ACHN (cell line): Measurements from ENCODE around the gene MVB12B.

Experiments used
- DNase-seq: peaks from one replicate; pipeline ENCODE4 v3.0.0-alpha.2; 2015
- in situ Hi-C: cut with HindIII; loops from 2 replicates; pipeline ENCODE4 v1.10.0; 2017; ENCODE audit warnings: low sequenced_read_pairs, low pct_ligation_motif_present, low pct_unique_long_range_greater_than_20kb

MVB12B gene

GRCh38 chr9:126327006-126327713 lies 531 bp downstream of the MVB12B start:
- no peak for DNase-seq
- in situ Hi-C loops = no loop called here

- no peak for DNase-seq
- in situ Hi-C loops = no loop called here
Measured at GRCh38 chr9:126327714-126328185, 1.1 kb downstream of the MVB12B start.

DNA sequence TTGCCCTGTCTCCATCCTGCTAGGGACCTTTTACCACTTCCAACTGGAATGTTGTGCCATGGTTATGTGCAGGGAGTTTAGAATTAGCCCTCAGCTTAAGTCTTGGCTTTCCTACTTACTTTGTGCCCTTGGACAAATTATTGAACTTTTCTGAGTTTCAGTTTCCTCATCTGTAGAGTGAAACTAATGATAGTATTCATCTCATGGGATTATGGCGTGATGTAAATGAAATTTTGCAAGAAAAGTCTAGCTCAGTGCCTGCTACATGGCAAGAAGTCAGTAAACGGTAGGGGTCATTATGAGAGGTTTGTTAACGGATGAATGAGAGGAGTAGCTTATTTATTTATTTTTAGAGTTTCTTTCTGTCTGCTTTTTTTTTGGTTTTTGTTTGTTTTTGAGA lies 1.8 kb downstream of the MVB12B start:
- no peak for DNase-seq
- in situ Hi-C loops = no loop called here

DNA sequence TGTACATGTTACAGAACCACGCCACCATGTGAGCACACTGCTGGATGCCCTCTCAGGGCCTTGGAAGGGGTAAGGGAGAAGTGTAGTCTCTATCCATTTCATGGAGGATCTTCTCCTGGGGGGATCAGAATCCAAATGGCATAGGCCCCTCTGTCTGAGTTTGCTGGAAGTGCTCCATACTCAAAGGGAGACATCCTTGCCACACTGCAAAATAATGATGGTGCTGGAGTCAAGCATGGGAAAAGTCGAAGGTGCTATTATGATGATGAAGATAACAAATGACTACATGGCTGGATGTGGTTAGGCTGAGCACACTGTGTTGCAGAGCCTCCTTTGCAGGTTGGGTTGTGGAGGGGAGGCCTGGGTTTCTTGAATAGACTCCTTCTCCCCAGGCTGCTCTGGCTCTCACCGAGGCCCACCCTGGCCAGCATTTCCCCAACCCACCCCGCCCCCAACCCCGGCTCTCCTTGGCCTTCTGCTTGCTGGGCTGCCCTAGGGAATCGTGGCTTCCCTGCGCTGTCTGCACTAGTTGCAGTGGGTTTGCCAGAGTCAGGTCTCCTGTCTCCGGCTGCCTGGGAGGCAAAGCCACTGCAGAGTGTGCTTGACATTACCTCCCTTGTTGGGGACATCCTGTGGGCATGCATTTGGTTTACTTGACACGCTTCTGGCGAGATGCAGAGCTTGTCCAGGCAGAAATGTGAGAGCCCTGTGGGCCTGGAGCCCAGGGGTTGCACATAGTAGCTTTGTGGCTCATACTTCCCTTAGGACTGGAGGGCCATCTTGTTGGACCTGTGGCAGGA lies 3.0 kb downstream of the MVB12B start:
- in situ Hi-C loops = no loop called here
- no peak for DNase-seq

DNA sequence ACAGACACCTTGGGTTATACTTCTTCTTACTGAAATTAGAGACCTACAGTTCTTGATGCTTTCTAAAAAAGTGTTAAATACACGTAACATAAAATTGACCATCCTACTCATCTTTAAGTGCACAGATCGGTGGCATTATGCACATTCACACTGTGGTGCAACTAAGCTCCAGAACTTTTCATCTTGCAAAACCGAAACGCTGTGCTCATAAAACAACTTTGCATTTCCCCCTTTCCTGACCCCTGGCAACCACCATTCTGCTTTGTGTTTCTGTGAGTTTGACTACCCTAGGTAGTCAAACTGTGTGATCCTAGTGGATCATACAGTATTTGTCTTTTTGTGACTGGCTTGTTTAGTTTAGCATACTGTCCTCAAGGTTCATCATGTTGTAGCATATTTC lies 3.9 kb downstream of the MVB12B start:
- in situ Hi-C loops = no loop called here
- DNase-seq = no peak

GRCh38 chr9:126331964-126332748 lies 5.5 kb downstream of the MVB12B start:
- DNase-seq = no peak
- in situ Hi-C loops = no loop called here

- in situ Hi-C loops = no loop called here
- DNase-seq = no peak
Measured at GRCh38 chr9:126334721-126335621, 8.3 kb downstream of the MVB12B start.

GRCh38 chr9:126335837-126336735 lies 9.5 kb downstream of the MVB12B start:
- in situ Hi-C loops = no loop called here
- no peak for DNase-seq

DNA sequence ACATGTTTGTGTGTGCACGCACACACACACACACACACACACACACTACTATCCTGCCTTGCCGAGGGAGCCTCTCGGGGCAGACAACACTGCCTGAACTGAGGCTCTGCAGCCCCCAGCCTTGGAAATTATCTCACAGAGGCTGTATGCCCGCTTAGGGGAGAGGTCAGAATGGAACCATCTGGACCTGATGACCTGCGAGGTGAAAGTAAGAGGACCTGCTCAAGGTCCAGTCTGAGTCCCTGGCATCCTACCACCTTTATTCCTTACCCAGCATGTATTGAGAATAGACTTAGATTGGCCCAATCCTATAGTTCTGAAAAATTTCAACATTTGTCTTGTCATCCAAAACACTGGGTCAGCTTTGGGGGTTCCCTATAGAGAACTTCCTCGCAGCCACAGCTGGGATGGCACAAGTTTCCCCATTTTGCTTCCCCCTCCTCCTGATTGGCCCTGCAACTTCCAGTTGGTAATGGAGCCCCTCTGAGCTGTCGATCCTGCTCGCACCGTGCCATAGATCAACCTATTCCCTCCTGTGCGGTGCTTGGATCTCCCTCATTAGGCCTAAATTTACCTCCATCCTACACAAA lies 10.2 kb downstream of the MVB12B start:
- no peak for DNase-seq
- in situ Hi-C loops = no loop called here

DNA sequence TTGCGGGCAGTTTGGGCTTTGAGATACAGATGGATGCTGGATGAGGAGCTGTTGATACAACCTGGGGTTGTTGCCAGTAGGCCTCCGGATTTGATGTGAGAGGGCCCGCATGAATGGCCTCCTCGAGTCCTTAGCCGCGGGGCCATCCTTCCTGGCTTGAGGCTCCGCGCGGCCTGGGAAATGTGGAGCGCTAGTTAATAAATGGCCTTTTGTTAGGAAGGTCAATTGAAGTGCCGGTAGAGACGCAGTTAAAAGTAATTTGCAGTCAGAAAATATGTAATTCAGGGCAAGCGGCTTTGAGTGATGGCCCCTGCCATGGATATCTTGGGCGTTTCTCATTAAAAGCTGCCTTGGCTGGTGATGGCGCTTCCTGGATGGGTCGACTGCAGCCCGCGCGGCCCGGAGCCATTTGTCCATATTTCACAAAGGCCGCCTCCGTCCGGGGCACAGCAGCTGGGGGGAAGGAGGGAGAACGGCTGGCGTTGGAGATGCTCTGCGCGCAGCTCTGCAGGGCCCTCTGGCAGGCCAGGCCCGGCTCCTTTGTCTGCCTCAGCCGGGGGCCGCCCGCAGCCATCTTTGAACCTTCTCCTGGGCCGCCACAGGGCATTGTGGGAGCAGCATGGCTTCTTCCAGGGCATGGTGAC lies 11.2 kb downstream of the MVB12B start:
- in situ Hi-C loops = no loop called here
- no peak for DNase-seq

GRCh38 chr9:126338945-126339344 lies 12.3 kb downstream of the MVB12B start:
- DNase-seq = no peak
- in situ Hi-C loops = no loop called here

DNA sequence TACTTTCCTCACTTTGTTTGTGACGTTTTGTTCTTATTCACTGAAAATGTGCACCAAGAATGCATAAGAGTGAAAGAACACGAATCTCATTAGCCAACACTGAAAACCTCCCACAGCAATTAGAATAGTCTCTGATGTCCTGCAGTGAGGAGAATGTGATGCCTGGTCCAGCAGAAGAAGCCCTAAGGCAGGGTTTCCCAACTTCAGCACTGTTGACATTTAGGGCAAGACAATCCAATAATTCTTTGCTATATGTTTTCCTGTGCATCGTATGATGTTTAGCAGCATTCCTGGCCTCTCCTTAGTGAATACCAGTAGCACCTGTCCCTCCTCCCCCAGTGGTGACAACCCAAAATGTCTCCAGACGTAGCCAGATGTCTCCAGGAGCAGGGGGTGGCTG lies 14.8 kb downstream of the MVB12B start:
- DNase-seq = no peak
- in situ Hi-C loops = no loop called here

- in situ Hi-C loops = no loop called here
- no peak for DNase-seq
Measured at GRCh38 chr9:126341902-126342301, 15.3 kb downstream of the MVB12B start.

- DNase-seq = no peak
- in situ Hi-C loops = no loop called here
Measured at GRCh38 chr9:126342621-126343031, 16.0 kb downstream of the MVB12B start.

DNA sequence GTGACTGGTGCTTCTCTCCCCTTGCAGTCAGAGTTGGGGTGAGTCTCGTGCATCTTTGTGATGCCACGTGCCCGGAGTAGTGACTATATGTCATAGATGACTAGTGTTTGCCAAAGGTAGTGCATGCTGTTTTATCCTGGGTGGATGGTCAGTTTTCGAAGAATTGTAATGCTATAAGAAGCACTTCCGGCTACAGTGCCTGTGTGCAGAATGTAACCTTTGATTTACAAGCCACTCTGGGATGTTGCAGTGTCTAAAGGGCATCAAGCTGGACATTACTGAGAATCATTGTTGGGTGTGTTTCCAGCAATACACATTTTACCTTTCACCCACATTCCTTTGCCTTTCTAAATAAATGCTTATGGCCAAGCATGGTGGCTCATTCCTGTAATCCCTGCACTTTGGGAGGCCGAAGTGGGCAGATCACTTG lies 16.7 kb downstream of the MVB12B start:
- no peak for DNase-seq
- in situ Hi-C loops = no loop called here

- DNase-seq = no peak
- in situ Hi-C loops = no loop called here
Measured at GRCh38 chr9:126346031-126346430, 19.4 kb downstream of the MVB12B start.

DNA sequence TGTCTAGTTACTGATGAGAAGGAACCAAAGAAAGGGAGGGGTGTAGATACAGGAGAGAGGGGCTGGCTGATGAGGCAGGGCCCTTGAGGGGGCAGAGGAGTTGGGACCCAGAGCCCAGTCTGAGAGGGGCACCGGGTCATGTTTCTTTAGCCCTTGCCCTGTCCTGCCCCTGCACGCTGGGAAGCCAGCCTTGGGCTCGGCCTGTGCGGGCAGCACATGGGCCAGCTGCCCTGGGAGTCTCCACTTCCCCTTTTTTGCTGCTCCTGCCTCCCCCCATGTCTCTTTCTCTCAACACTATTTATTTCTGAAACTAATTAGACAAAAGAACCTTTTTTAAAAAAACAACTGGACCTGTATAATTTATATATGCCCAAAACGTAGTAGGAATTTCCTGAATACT lies 20.5 kb downstream of the MVB12B start:
- DNase-seq = no peak
- in situ Hi-C loops = no loop called here
